WTC11 (cell line): ENCODE measurements around the gene NAPSA. TPM values are rescaled to one million over a fixed set of nuclear protein-coding genes. Genes with fewer than 3 reads are reported as not detected.

ENCODE experiments used
- ATAC-seq: fragments of 200-7000 bp; cut with Tn5 transposase; 2 replicates; pipeline ENCODE4 v1.10.0; 2021; ENCODE audit warnings: mild to moderate bottlenecking, moderate library complexity
- CTCF ChIA-PET: fragments of 300-600 bp; sonication (Branson Sonifier 250); formaldehyde crosslinking; loops from one replicate; lab custom pipeline; 2021; ENCODE audit warnings: antibody characterized with exemption; lab: Charles Lee
- POLR2A ChIA-PET: fragments of 350-600 bp; sonication (Branson Sonifier 250); formaldehyde crosslinking; loops from one replicate; lab custom pipeline; 2021; ENCODE audit warnings: antibody characterized with exemption; lab: Charles Lee
- DNase-seq: peaks from one replicate; pipeline ENCODE4 v3.0.0; 2021; ENCODE audit warnings: low spot score
- H3K27ac Mint-ChIP-seq: 2 replicates; pipeline ENCODE4 v1.8.0; 2021; ENCODE audit warnings: mixed read lengths
- H3K27me3 Mint-ChIP-seq: 2 replicates; pipeline ENCODE4 v1.8.0; 2021; ENCODE audit warnings: low read depth, mild to moderate bottlenecking, moderate library complexity, mixed read lengths
- H3K36me3 Mint-ChIP-seq: 2 replicates; pipeline ENCODE4 v1.8.0; 2021; ENCODE audit warnings: mixed read lengths
- H3K4me1 Mint-ChIP-seq: 2 replicates; pipeline ENCODE4 v1.8.0; 2022; ENCODE audit warnings: mixed read lengths
- H3K4me3 Mint-ChIP-seq: 2 replicates; pipeline ENCODE4 v1.8.0; 2021; ENCODE audit warnings: mild to moderate bottlenecking, moderate library complexity, mixed read lengths
- H3K9me3 Mint-ChIP-seq: 2 replicates; pipeline ENCODE4 v1.8.0; 2021; ENCODE audit warnings: mixed read lengths
- ATF1 ChIP-seq: sonication (generic); formaldehyde crosslinking; IDR thresholded peaks from 2 replicates; pipeline ENCODE4 v1.8.1; 2023; ENCODE audit warnings: mild to moderate bottlenecking, moderate library complexity, missing genetic modification reagents
- CREM ChIP-seq: sonication (generic); formaldehyde crosslinking; IDR thresholded peaks from 2 replicates; pipeline ENCODE4 v1.8.1; 2022; ENCODE audit warnings: mild to moderate bottlenecking, missing genetic modification reagents, moderate library complexity
- ETV6 ChIP-seq: sonication (generic); formaldehyde crosslinking; IDR thresholded peaks from 2 replicates; pipeline ENCODE4 v1.8.1; 2022; ENCODE audit warnings: mild to moderate bottlenecking, missing genetic modification reagents
- FOXK1 ChIP-seq: sonication (generic); formaldehyde crosslinking; IDR thresholded peaks from 2 replicates; pipeline ENCODE4 v1.8.0; 2022; ENCODE audit warnings: mild to moderate bottlenecking, moderate library complexity, missing genetic modification reagents
- FOXP1 ChIP-seq: sonication (generic); formaldehyde crosslinking; IDR thresholded peaks from 2 replicates; pipeline ENCODE4 v1.8.0; 2022; ENCODE audit warnings: missing genetic modification reagents, mild to moderate bottlenecking, moderate library complexity, borderline replicate concordance
- GRHL2 ChIP-seq: fragments of 250-450 bp; sonication (Bioruptor Pico); IDR thresholded peaks from 2 replicates; pipeline ENCODE4 v1.8.0; 2022; ENCODE audit warnings: mild to moderate bottlenecking, moderate library complexity; ENCODE audit not compliant: insufficient replicate concordance, severe bottlenecking
- GTF2I ChIP-seq: fragments of 250-450 bp; sonication (Bioruptor Pico); conservative IDR thresholded peaks from 2 replicates; pipeline ENCODE4 v1.4.0; 2021; ENCODE audit warnings: mild to moderate bottlenecking
- IRF2 ChIP-seq: sonication (generic); formaldehyde crosslinking; IDR thresholded peaks from 2 replicates; pipeline ENCODE4 v1.8.0; 2022; ENCODE audit warnings: low read depth, missing genetic modification reagents, borderline replicate concordance
- JUN ChIP-seq: sonication (generic); formaldehyde crosslinking; IDR thresholded peaks from 2 replicates; pipeline ENCODE4 v1.8.0; 2023; ENCODE audit warnings: mild to moderate bottlenecking, missing genetic modification reagents
- MYBL2 ChIP-seq: sonication (generic); formaldehyde crosslinking; IDR thresholded peaks from 2 replicates; pipeline ENCODE4 v1.8.1; 2023; ENCODE audit warnings: mild to moderate bottlenecking, moderate library complexity, missing genetic modification reagents
- NFE2L1 ChIP-seq: sonication (generic); formaldehyde crosslinking; IDR thresholded peaks from 2 replicates; pipeline ENCODE4 v1.8.1; 2023; ENCODE audit warnings: missing genetic modification reagents
- PRRX2 ChIP-seq: fragments of 250-450 bp; sonication (Bioruptor Pico); IDR thresholded peaks from 2 replicates; pipeline ENCODE4 v1.8.0; 2021; ENCODE audit warnings: mild to moderate bottlenecking
- RELA ChIP-seq: sonication (generic); formaldehyde crosslinking; IDR thresholded peaks from 2 replicates; pipeline ENCODE4 v1.8.1; 2022; ENCODE audit warnings: missing genetic modification reagents, mild to moderate bottlenecking, borderline replicate concordance
- RORB ChIP-seq: fragments of 250-450 bp; sonication (Bioruptor Pico); IDR thresholded peaks from 2 replicates; pipeline ENCODE4 v1.9.0; 2021; ENCODE audit warnings: mild to moderate bottlenecking
- SMAD3 ChIP-seq: sonication (generic); formaldehyde crosslinking; IDR thresholded peaks from 2 replicates; pipeline ENCODE4 v1.8.0; 2022; ENCODE audit warnings: missing genetic modification reagents, mild to moderate bottlenecking, borderline replicate concordance
- TCF7 ChIP-seq: sonication (generic); formaldehyde crosslinking; IDR thresholded peaks from 2 replicates; pipeline ENCODE4 v1.8.0; 2022; ENCODE audit warnings: mild to moderate bottlenecking, low read depth, missing genetic modification reagents, moderate library complexity
- TEAD4 ChIP-seq: sonication (generic); formaldehyde crosslinking; IDR thresholded peaks from 2 replicates; pipeline ENCODE4 v1.8.0; 2022; ENCODE audit warnings: mild to moderate bottlenecking, missing genetic modification reagents
- ZNF423 ChIP-seq: fragments of 250-450 bp; sonication (Bioruptor Pico); IDR thresholded peaks from 2 replicates; pipeline ENCODE4 v2.1.2; 2022; ENCODE audit warnings: mild to moderate bottlenecking, moderate library complexity
- ZNF512 ChIP-seq: sonication (generic); formaldehyde crosslinking; IDR thresholded peaks from 2 replicates; pipeline ENCODE4 v1.8.1; 2022; ENCODE audit warnings: missing genetic modification reagents, borderline replicate concordance
- ZNF671 ChIP-seq: fragments of 250-450 bp; sonication (Bioruptor Pico); IDR thresholded peaks from 2 replicates; pipeline ENCODE4 v1.8.0; 2021; ENCODE audit warnings: mild to moderate bottlenecking
- total RNA-seq: library from RNA; stranded (reverse); gene quantifications from 3 replicates; pipeline ENCODE4 v1.2.3, GENCODE V29; 2021
- TF ChIP-seq, protein P1 (sequence below): sonication (generic); formaldehyde crosslinking; IDR thresholded peaks from 2 replicates; pipeline ENCODE4 v1.8.1; 2023; ENCODE audit warnings: mild to moderate bottlenecking, missing genetic modification reagents, moderate library complexity
- TF ChIP-seq, protein P2 (sequence below): sonication (generic); formaldehyde crosslinking; IDR thresholded peaks from 2 replicates; pipeline ENCODE4 v1.8.0; 2022; ENCODE audit warnings: mild to moderate bottlenecking, missing genetic modification reagents
- TF ChIP-seq, protein P3 (sequence below): fragments of 250-450 bp; sonication (Bioruptor Pico); conservative IDR thresholded peaks from 2 replicates; pipeline ENCODE4 v1.9.0; 2021; ENCODE audit warnings: mild to moderate bottlenecking
- TF ChIP-seq, protein P4 (sequence below): fragments of 200-600 bp; IDR thresholded peaks from 2 replicates; pipeline ENCODE4 v1.8.0; 2022; ENCODE audit warnings: antibody characterized with exemption
- TF ChIP-seq, protein P5 (sequence below): sonication (generic); formaldehyde crosslinking; IDR thresholded peaks from 2 replicates; pipeline ENCODE4 v1.8.0; 2022; ENCODE audit warnings: mild to moderate bottlenecking, missing genetic modification reagents
- TF ChIP-seq, protein P6 (sequence below): fragments of 250-450 bp; sonication (Bioruptor Pico); IDR thresholded peaks from 2 replicates; pipeline ENCODE4 v2.1.2; 2022; ENCODE audit warnings: mild to moderate bottlenecking, moderate library complexity

The NAPSA gene
- total RNA-seq, 1 experiment from 2014 or later: 2.7 TPM

DNA sequence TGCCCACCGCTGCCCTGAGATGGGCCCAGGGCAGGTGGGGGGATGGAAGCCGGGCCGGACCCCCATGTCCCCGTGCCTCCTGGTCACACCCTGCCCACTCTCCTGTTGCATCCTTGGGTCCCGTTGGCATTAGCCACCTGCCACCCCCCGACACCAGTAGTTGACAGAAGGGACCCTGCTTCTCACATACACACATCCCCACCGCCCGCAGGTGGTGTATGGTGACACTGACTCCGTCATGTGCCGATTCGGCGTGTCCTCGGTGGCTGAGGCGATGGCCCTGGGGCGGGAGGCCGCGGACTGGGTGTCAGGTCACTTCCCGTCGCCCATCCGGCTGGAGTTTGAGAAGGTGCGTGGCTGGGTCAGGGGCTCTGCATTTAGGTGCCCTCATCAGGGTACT, 48.1 kb upstream of the NAPSA start:
- Mint-ChIP-seq H3K4me1 (peaks cover 7% of the 10 kb centered on the region), H3K4me3 (no peak overlapping the region), H3K36me3 (peaks cover 33% of the 10 kb centered on the region), H3K27ac (no peak overlapping the region), H3K27me3 (no peaks in the 10 kb centered on the region; the same call in 1 of the 2 replicates), H3K9me3 (no peaks in the 10 kb centered on the region)
- ChIA-PET POLR2A (no interaction called here), CTCF (interaction anchor here (1.4 to 1.9 kb wide), 2 partner anchors 47 to 65 kb away, joined by 4 to 10 read pairs; no protein-coding TSS in a partner anchor)
- ATAC-seq (no peak), DNase-seq (no peak)
- TF ChIP-seq FOXK1 (CRISPR knock-in tag): no peak
- no peak for TF ChIP-seq FOXP1
- no peak for TF ChIP-seq TCF7 (CRISPR knock-in tag)
- no peak for TF ChIP-seq JUN (CRISPR knock-in tag)
- no peak for TF ChIP-seq IRF2 (CRISPR knock-in tag)
- TF ChIP-seq ZNF512 (CRISPR knock-in tag): no peak
- TF ChIP-seq, protein P1, sequence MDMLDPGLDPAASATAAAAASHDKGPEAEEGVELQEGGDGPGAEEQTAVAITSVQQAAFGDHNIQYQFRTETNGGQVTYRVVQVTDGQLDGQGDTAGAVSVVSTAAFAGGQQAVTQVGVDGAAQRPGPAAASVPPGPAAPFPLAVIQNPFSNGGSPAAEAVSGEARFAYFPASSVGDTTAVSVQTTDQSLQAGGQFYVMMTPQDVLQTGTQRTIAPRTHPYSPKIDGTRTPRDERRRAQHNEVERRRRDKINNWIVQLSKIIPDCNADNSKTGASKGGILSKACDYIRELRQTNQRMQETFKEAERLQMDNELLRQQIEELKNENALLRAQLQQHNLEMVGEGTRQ: no peak
- TF ChIP-seq, protein P2, sequence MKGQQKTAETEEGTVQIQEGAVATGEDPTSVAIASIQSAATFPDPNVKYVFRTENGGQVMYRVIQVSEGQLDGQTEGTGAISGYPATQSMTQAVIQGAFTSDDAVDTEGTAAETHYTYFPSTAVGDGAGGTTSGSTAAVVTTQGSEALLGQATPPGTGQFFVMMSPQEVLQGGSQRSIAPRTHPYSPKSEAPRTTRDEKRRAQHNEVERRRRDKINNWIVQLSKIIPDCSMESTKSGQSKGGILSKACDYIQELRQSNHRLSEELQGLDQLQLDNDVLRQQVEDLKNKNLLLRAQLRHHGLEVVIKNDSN (CRISPR knock-in tag): no peak
- TF ChIP-seq CREM (CRISPR knock-in tag): no peak
- TF ChIP-seq, protein P3, sequence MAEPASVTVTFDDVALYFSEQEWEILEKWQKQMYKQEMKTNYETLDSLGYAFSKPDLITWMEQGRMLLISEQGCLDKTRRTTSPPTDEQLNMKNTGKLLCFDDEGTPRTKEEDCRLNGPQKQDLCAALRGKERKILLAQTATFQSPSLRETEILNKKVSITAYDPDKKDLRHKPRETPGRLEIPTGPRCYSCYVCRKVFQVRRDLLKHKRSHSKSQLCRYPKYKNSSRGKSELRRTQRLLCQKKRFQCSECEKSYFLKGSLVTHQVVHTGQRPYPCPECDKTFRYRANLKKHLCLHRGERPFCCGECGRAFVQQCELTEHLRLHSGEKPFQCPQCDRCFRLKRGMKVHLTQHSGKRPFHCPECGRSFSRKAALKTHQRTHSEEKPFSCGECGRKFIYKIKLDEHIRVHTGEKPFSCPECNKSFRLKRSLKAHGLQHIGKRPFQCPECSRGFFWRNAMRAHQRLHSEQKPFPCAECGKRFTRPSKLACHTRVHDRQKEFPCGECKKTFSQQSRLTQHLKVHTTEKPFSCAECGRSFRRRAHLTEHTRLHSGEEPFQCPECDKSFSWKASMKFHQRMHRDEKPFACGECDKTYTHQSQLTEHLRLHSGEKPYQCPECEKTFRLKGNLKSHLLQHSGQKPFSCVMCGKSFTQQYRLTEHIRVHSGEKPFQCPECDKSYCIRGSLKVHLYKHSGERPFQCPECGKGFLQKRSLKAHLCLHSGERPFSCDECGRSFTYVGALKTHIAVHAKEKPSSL (CRISPR knock-in tag): no peak
- no peak for TF ChIP-seq ZNF671 (CRISPR knock-in tag)
- TF ChIP-seq, protein P4, sequence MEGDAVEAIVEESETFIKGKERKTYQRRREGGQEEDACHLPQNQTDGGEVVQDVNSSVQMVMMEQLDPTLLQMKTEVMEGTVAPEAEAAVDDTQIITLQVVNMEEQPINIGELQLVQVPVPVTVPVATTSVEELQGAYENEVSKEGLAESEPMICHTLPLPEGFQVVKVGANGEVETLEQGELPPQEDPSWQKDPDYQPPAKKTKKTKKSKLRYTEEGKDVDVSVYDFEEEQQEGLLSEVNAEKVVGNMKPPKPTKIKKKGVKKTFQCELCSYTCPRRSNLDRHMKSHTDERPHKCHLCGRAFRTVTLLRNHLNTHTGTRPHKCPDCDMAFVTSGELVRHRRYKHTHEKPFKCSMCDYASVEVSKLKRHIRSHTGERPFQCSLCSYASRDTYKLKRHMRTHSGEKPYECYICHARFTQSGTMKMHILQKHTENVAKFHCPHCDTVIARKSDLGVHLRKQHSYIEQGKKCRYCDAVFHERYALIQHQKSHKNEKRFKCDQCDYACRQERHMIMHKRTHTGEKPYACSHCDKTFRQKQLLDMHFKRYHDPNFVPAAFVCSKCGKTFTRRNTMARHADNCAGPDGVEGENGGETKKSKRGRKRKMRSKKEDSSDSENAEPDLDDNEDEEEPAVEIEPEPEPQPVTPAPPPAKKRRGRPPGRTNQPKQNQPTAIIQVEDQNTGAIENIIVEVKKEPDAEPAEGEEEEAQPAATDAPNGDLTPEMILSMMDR: no peak

DNA sequence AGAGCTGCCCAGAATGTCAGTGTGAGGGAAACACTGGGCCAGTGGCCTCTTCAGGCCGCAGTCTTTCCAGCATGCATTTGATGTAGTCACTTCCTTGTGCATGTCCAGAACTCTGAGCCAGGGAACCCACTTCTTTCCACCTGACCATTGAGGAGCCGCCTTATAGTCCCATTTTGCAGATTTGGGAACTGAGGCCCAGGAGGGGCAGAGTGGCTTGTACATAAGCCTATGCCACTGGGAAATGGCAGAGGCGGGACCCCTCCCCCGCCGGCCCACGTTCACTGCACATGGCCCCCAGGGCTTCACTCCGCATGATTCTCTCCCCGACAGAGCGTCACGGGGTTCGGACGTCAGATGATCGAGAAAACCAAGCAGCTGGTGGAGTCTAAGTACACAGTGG, 47.7 kb upstream of the NAPSA start:
- H3K27ac Mint-ChIP-seq: no peak overlapping the region
- peaks cover 4% of the 10 kb centered on the region; the same call in 1 of the 2 replicates for H3K4me1 Mint-ChIP-seq
- H3K27me3 Mint-ChIP-seq: no peaks in the 10 kb centered on the region; the same call in 1 of the 2 replicates
- H3K36me3 Mint-ChIP-seq: peaks cover 33% of the 10 kb centered on the region
- ATAC-seq (no peak), DNase-seq (no peak)
- no peaks in the 10 kb centered on the region for H3K9me3 Mint-ChIP-seq
- H3K4me3 Mint-ChIP-seq: no peak overlapping the region
- CTCF ChIA-PET: no interaction called here
- POLR2A ChIA-PET: no interaction called here
- TF ChIP-seq, protein P5, sequence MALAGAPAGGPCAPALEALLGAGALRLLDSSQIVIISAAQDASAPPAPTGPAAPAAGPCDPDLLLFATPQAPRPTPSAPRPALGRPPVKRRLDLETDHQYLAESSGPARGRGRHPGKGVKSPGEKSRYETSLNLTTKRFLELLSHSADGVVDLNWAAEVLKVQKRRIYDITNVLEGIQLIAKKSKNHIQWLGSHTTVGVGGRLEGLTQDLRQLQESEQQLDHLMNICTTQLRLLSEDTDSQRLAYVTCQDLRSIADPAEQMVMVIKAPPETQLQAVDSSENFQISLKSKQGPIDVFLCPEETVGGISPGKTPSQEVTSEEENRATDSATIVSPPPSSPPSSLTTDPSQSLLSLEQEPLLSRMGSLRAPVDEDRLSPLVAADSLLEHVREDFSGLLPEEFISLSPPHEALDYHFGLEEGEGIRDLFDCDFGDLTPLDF (CRISPR knock-in tag): no peak
- TF ChIP-seq PRRX2 (CRISPR knock-in tag) (no peak), NFE2L1 (CRISPR knock-in tag) (no peak), GRHL2 (CRISPR knock-in tag) (no peak), ETV6 (CRISPR knock-in tag) (no peak), GTF2I (CRISPR knock-in tag) (no peak), MYBL2 (no peak), ZNF423 (CRISPR knock-in tag) (no peak), TEAD4 (CRISPR knock-in tag) (no peak), ATF1 (CRISPR knock-in tag) (no peak), SMAD3 (CRISPR knock-in tag) (no peak), RORB (CRISPR knock-in tag) (no peak), RELA (CRISPR knock-in tag) (no peak)
- TF ChIP-seq, protein P6, sequence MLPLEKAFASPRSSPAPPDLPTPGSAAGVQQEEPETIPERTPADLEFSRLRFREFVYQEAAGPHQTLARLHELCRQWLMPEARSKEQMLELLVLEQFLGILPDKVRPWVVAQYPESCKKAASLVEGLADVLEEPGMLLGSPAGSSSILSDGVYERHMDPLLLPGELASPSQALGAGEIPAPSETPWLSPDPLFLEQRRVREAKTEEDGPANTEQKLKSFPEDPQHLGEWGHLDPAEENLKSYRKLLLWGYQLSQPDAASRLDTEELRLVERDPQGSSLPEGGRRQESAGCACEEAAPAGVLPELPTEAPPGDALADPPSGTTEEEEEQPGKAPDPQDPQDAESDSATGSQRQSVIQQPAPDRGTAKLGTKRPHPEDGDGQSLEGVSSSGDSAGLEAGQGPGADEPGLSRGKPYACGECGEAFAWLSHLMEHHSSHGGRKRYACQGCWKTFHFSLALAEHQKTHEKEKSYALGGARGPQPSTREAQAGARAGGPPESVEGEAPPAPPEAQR (CRISPR knock-in tag): no peak
